Endothelial cell (in vitro differentiated cells): ENCODE measurements around the gene BNC2. TPM values are rescaled to one million over a fixed set of nuclear protein-coding genes. Genes with fewer than 3 reads are reported as not detected.

Source experiments
- DNase-seq: peaks from one replicate; pipeline ENCODE4 v3.0.0; 2021; ENCODE audit warnings: low spot score
- H3K27ac Mint-ChIP-seq: one replicate; pipeline ENCODE4 v1.8.0; 2021; ENCODE audit warnings: mixed read lengths, inconsistent platforms; ENCODE audit not compliant: unreplicated experiment
- H3K27me3 Mint-ChIP-seq: one replicate; pipeline ENCODE4 v1.8.0; 2021; ENCODE audit warnings: mild to moderate bottlenecking, moderate library complexity, mixed read lengths, inconsistent platforms; ENCODE audit not compliant: unreplicated experiment
- H3K36me3 Mint-ChIP-seq: one replicate; pipeline ENCODE4 v1.8.0; 2021; ENCODE audit warnings: mild to moderate bottlenecking, low read depth, mixed read lengths, inconsistent platforms; ENCODE audit not compliant: unreplicated experiment
- H3K4me1 Mint-ChIP-seq: one replicate; pipeline ENCODE4 v1.8.0; 2021; ENCODE audit warnings: mild to moderate bottlenecking, mixed read lengths, inconsistent platforms; ENCODE audit not compliant: unreplicated experiment
- H3K4me3 Mint-ChIP-seq: one replicate; pipeline ENCODE4 v1.8.0; 2021; ENCODE audit warnings: mild to moderate bottlenecking, mixed read lengths, inconsistent platforms; ENCODE audit not compliant: unreplicated experiment
- H3K9me3 Mint-ChIP-seq: one replicate; pipeline ENCODE4 v1.8.0; 2021; ENCODE audit warnings: mixed read lengths, inconsistent platforms; ENCODE audit not compliant: unreplicated experiment
- total RNA-seq: library from RNA; stranded (reverse); fragmentation: NEBNext Ultra II Directional; extraction: Animal tissue kit (Norgen Biotek cat#: 25700); gene quantifications from one replicate; pipeline ENCODE4 v1.2.1, GENCODE V29; 2021; ENCODE audit not compliant: unreplicated experiment
- TF ChIP-seq, protein P1 (sequence below): fragments of 200-600 bp; sonication (generic); IDR thresholded peaks from one replicate; pipeline ENCODE4 v1.5.0; 2021; ENCODE audit warnings: antibody characterized with exemption; ENCODE audit not compliant: unreplicated experiment

BNC2 gene
- total RNA-seq, 1 donor from 2014 or later, result 20.1 TPM

DNA sequence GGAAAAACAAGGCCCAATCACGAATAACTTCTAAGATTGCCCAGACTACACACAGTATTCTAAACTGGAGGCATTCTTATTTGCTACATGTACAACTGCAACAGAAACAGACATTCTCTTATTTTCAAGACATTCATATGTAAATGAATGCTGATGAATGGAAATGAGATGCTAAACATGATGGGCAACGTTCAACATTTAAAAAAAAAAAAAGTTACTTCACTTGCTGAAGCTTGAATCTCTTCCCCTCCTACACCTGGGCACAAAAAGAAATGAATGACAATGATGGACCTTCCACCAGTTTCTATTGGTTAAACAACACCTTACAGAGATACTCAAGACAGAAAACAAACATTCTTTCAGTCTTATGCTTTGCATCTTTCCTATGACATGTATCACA lies 160.5 kb downstream of the BNC2 start:
- Mint-ChIP-seq H3K4me3 (no peak overlapping the region), H3K36me3 (no peaks in the 10 kb centered on the region), H3K27me3 (peaks cover 4% of the 10 kb centered on the region), H3K27ac (no peak overlapping the region), H3K9me3 (no peaks in the 10 kb centered on the region), H3K4me1 (peaks cover 46% of the 10 kb centered on the region)
- TF ChIP-seq, protein P1, sequence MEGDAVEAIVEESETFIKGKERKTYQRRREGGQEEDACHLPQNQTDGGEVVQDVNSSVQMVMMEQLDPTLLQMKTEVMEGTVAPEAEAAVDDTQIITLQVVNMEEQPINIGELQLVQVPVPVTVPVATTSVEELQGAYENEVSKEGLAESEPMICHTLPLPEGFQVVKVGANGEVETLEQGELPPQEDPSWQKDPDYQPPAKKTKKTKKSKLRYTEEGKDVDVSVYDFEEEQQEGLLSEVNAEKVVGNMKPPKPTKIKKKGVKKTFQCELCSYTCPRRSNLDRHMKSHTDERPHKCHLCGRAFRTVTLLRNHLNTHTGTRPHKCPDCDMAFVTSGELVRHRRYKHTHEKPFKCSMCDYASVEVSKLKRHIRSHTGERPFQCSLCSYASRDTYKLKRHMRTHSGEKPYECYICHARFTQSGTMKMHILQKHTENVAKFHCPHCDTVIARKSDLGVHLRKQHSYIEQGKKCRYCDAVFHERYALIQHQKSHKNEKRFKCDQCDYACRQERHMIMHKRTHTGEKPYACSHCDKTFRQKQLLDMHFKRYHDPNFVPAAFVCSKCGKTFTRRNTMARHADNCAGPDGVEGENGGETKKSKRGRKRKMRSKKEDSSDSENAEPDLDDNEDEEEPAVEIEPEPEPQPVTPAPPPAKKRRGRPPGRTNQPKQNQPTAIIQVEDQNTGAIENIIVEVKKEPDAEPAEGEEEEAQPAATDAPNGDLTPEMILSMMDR, result no peak
- no peak for DNase-seq

DNA sequence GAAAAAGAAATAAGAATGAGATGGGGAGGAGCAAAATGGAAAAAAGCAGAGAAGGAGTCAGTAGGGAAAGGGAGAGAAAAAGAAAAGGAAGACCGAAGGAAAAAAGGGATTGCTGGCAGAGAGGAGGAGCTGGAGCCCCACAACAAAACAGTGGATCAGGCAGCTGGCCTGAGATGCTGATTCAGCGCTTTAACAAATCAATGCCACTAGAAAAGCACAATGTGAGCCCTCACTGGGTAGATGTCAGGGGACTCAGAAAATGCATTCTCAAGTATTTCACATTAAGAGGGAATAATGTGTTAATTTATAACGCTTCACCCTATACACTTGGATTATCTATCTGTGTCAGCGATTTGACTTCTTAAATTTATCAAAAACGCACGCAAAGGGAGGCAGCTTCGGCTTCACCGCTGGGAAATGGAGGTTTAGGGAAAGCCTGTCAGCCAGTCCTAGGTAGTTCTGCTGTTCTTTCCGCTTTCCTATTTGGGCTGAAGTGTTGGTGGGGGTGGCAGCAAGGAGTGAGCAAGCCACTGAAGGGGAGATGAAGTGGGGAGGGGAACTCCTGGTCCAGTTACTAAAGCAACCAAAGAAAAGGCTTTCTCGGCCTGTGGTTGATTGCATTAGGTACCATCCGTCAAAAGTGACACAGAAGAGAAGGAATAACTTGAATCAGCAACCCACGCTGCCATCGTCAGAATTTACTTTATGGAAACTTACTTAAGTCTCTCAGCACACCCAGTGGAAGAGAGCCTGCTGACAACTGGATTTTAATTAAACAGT lies 161.6 kb downstream of the BNC2 start:
- Mint-ChIP-seq H3K4me3 (peak overlapping the region; percentile 76), H3K27ac (peak overlapping the region; percentile 77)

GRCh38 chr9:16705111-16705604 lies 165.3 kb downstream of the BNC2 start:
- H3K9me3 Mint-ChIP-seq, result no peaks in the 10 kb centered on the region

More for the DNA sequence above, 161.6 kb downstream of the BNC2 start:
- Mint-ChIP-seq H3K36me3 (no peaks in the 10 kb centered on the region), H3K4me1 (peaks cover 42% of the 10 kb centered on the region), H3K9me3 (no peaks in the 10 kb centered on the region), H3K27me3 (peaks cover 4% of the 10 kb centered on the region)
- DNase-seq, result no peak
- TF ChIP-seq, protein P1, result no peak

GRCh38 chr9:16704116-16705110 lies 166.1 kb downstream of the BNC2 start:
- no peaks in the 10 kb centered on the region for H3K9me3 Mint-ChIP-seq
- H3K36me3 Mint-ChIP-seq, result no peaks in the 10 kb centered on the region
- H3K27me3 Mint-ChIP-seq, result peaks cover 4% of the 10 kb centered on the region
- peak overlapping the region; percentile 85 for H3K27ac Mint-ChIP-seq
- peaks cover 24% of the 10 kb centered on the region for H3K4me1 Mint-ChIP-seq
- TF ChIP-seq, protein P1, result no peak
- H3K4me3 Mint-ChIP-seq, result no peak overlapping the region
- DNase-seq, result peak; percentile 19

More at GRCh38 chr9:16705111-16705604, 165.3 kb downstream of the BNC2 start:
- Mint-ChIP-seq H3K4me1 (peaks cover 24% of the 10 kb centered on the region), H3K27me3 (peaks cover 4% of the 10 kb centered on the region), H3K4me3 (no peak overlapping the region), H3K36me3 (no peaks in the 10 kb centered on the region), H3K27ac (peak overlapping the region; percentile 85)
- TF ChIP-seq, protein P1, result no peak
- peak; percentile 45 for DNase-seq
